ENCODE measurements around the gene CAPN9.

CAPN9 gene

GRCh38 chr1:230850547-230850946 lies 103.4 kb downstream of the CAPN9 start:
- TF ChIP-seq CTCF (conservative IDR thresholded peaks at IDR 0.05; ENCODE audit: control insufficient read depth, insufficient read depth, low read depth, low read length) = no peak
- no peak overlapping the region for H3K4me3 ChIP-seq (ENCODE audit: control insufficient read depth, low read depth, low read length)
- no peak for DNase-seq (ENCODE audit: low read depth)

- no peak for DNase-seq (ENCODE audit: low read depth)
- H3K4me3 ChIP-seq (ENCODE audit: control insufficient read depth, low read depth, low read length) = no peak overlapping the region
- TF ChIP-seq CTCF (conservative IDR thresholded peaks at IDR 0.05; ENCODE audit: control insufficient read depth, insufficient read depth, low read depth, low read length) = no peak
These were observed 104.1 kb downstream of the CAPN9 start for GRCh38 chr1:230851291-230851691.
